Endothelial cell of umbilical vein (primary cell): ENCODE measurements around the gene TAF1L. TPM values are rescaled to one million over a fixed set of nuclear protein-coding genes. Genes with fewer than 3 reads are reported as not detected.

Source experiments
- BruUV-seq: library from RNA; stranded (reverse); fragments of 400-500 nt; replicated peaks from 2 replicates; lab custom pipeline; 2021; lab: Mats Ljungman, UMichigan
- CTCF ChIA-PET: fragments of 300-600, 350-600 bp; sonication (Branson Sonifier 250); formaldehyde crosslinking; loops from one replicate; lab custom pipeline; 2021; ENCODE audit warnings: antibody characterized with exemption, inconsistent platforms; lab: Charles Lee
- POLR2A ChIA-PET: fragments of 300-600, 350-600 bp; sonication (Branson Sonifier 250); formaldehyde crosslinking; loops from one replicate; lab custom pipeline; 2021; ENCODE audit warnings: antibody characterized with exemption, inconsistent platforms; lab: Charles Lee
- DNase-seq: peaks from one replicate; pipeline ENCODE4 v3.0.0-alpha.2; 2011; ENCODE audit warnings: low read depth, low spot score
- FAIRE-seq: peaks from 2 replicates; lab custom pipeline; 2011; peaks lifted over from hg19 to GRCh38; lab: Jason Lieb, UNC
- H2AFZ ChIP-seq: 2 replicates; pipeline ENCODE4 v1.6.0; 2012; ENCODE audit warnings: low read depth, low read length, control low read depth, inconsistent platforms
- H3K27ac ChIP-seq: 2 replicates; pipeline ENCODE4 v1.5.1; 2011; ENCODE audit warnings: low read depth, mild to moderate bottlenecking, control low read depth, low read length, moderate library complexity; ENCODE audit not compliant: insufficient read depth
- H3K27me3 ChIP-seq, 2 experiments: 2 replicates each; pipeline versions ENCODE4 v1.6.0 to v1.6.1; 2011; ENCODE audit warnings: low read length in 2 of 2, mixed read lengths in 1 of 2; ENCODE audit not compliant: control insufficient read depth in 2 of 2, insufficient read depth in 2 of 2
- H3K36me3 ChIP-seq, 2 experiments: 2 replicates in 1 of 2; 3 replicates in 1 of 2; pipeline ENCODE4 v1.5.1; 2011; ENCODE audit warnings: low read length in 2 of 2, mild to moderate bottlenecking in 1 of 2, moderate library complexity in 1 of 2; ENCODE audit not compliant: control insufficient read depth in 2 of 2, insufficient read depth in 2 of 2; ENCODE audit errors: extremely low read depth in 1 of 2
- H3K4me1 ChIP-seq: 3 replicates; pipeline ENCODE4 v1.5.1; 2011; ENCODE audit warnings: mild to moderate bottlenecking, low read length; ENCODE audit not compliant: control insufficient read depth, insufficient read depth; ENCODE audit errors: extremely low read depth
- H3K4me2 ChIP-seq: 2 replicates; pipeline ENCODE4 v1.6.1; 2011; ENCODE audit warnings: low read length, control low read depth, mixed read lengths; ENCODE audit not compliant: insufficient read depth
- H3K4me3 ChIP-seq, 3 experiments: fragments of 200-600 bp in 1 of 3; sonication (generic), shearing (Covaris generic) in 1 of 3; replicated peaks in 1 of 3; 2 replicates each; pipeline ENCODE4 v1.5.1; 2011 to 2016; ENCODE audit warnings: control low read depth in 3 of 3, low read length in 3 of 3, mild to moderate bottlenecking in 2 of 3, inconsistent platforms in 1 of 3, low read depth in 1 of 3, moderate library complexity in 1 of 3; ENCODE audit not compliant: insufficient read depth in 1 of 3
- H3K79me2 ChIP-seq: 2 replicates; pipeline ENCODE4 v1.6.0; 2012; ENCODE audit warnings: low read length, inconsistent platforms; ENCODE audit not compliant: control insufficient read depth, insufficient read depth
- H3K9ac ChIP-seq: replicated peaks from 2 replicates; pipeline ENCODE3; 2011; ENCODE audit warnings: low read length, control low read depth; ENCODE audit not compliant: insufficient read depth; ENCODE audit errors: extremely low read depth
- H3K9me1 ChIP-seq: replicated peaks from 3 replicates; pipeline ENCODE4 v1.6.0; 2011; ENCODE audit warnings: mild to moderate bottlenecking, low read length; ENCODE audit not compliant: control insufficient read depth, insufficient read depth; ENCODE audit errors: extremely low read depth
- H3K9me3 ChIP-seq: replicated peaks from 2 replicates; pipeline ENCODE4 v1.5.1; 2012; ENCODE audit warnings: low read length, inconsistent platforms; ENCODE audit not compliant: control insufficient read depth, insufficient read depth
- H4K20me1 ChIP-seq: replicated peaks from 2 replicates; pipeline ENCODE3; 2011; ENCODE audit warnings: mild to moderate bottlenecking, low read length; ENCODE audit not compliant: control insufficient read depth, insufficient read depth; ENCODE audit errors: extremely low read depth
- CTCF ChIP-seq, 2 donors: IDR thresholded peaks; 1 replicate in 1 of 2; 2 replicates in 1 of 2; pipeline ENCODE4 v1.5.1; 2011; ENCODE audit warnings: low read length in 2 of 2, mild to moderate bottlenecking in 2 of 2, moderate library complexity in 2 of 2, control low read depth in 1 of 2, inconsistent platforms in 1 of 2, low read depth in 1 of 2; ENCODE audit not compliant: insufficient read depth in 1 of 2; ENCODE audit errors: extremely low read depth in 1 of 2
- EZH2 ChIP-seq: IDR thresholded peaks from 2 replicates; pipeline ENCODE4 v1.6.1; 2012; ENCODE audit warnings: borderline replicate concordance, low read depth, mild to moderate bottlenecking, moderate library complexity, low read length, inconsistent platforms; ENCODE audit not compliant: severe bottlenecking
- FOS ChIP-seq: IDR thresholded peaks from 2 replicates; pipeline ENCODE4 v1.6.1; 2011; ENCODE audit warnings: mild to moderate bottlenecking, low read length, moderate library complexity, borderline replicate concordance; ENCODE audit not compliant: insufficient read depth
- GATA2 ChIP-seq: IDR thresholded peaks from 2 replicates; pipeline ENCODE4 v1.7.0; 2011; ENCODE audit warnings: low read depth, mild to moderate bottlenecking, moderate library complexity, mixed read lengths, low read length; ENCODE audit not compliant: insufficient read length, insufficient read depth
- JUN ChIP-seq: IDR thresholded peaks from 2 replicates; pipeline ENCODE4 v1.6.1; 2011; ENCODE audit warnings: borderline replicate concordance, low read depth; ENCODE audit not compliant: insufficient read length, insufficient read depth
- MAX ChIP-seq: IDR thresholded peaks from 2 replicates; pipeline ENCODE4 v1.6.1; 2011; ENCODE audit not compliant: insufficient read depth, insufficient read length
- MYC ChIP-seq: IDR thresholded peaks from one replicate; pipeline ENCODE4 v1.6.1; 2011; ENCODE audit warnings: mild to moderate bottlenecking, low read depth, low read length
- POLR2A ChIP-seq: IDR thresholded peaks from 2 replicates; pipeline ENCODE4 v1.6.1; 2012; ENCODE audit warnings: low read depth, mild to moderate bottlenecking, control low read depth, low read length
- POLR2AphosphoS5 ChIP-seq: IDR thresholded peaks from 2 replicates; pipeline ENCODE4 v1.6.1; 2012; ENCODE audit warnings: low read depth, mild to moderate bottlenecking, control low read depth, low read length, moderate library complexity; ENCODE audit not compliant: insufficient read depth
- dilution Hi-C: fragments of 300-500 bp; cut with MboI; formaldehyde crosslinking; loops from one replicate; pipeline ENCODE4 v1.15.0; 2019; ENCODE audit warnings: low sequenced_read_pairs; ENCODE audit not compliant: extremely low pct_ligation_motif_present
- intact Hi-C: fragments of 100-400 bp; cut with micrococcal nuclease; formaldehyde crosslinking; loops from one replicate; pipeline ENCODE4 v1.10.0; 2022
- polyA plus RNA-seq, 4 experiments: library from polyadenylated mRNA; depleted of rRNA in 3 of 4; stranded (reverse) in 3 of 4; unstranded in 1 of 4; fragments of >200 nt; gene quantifications; 2 replicates each; pipeline versions ENCODE4 v1.2.1 to v1.2.3, GENCODE V29; 2011 to 2012; ENCODE audit warnings: missing spikeins in 1 of 4
- total RNA-seq: library from RNA; stranded (reverse); gene quantifications from 2 replicates; pipeline ENCODE4 v1.2.3, GENCODE V29; 2021

Gene TAF1L
- total and polyA plus RNA-seq, 2 donors (not counting 3 experiments of a cell fraction or from before 2014, with no cell fraction given), result not detected

GRCh38 chr9:32677931-32678330 lies 42.5 kb upstream of the TAF1L start:
- Histone ChIP-seq H3K4me1 (no peaks in the 10 kb centered on the region), H3K27me3 (no peaks in the 10 kb centered on the region), H3K4me3 (no peak overlapping the region), H3K9me1 (no peaks in the 10 kb centered on the region), H2AFZ (no peak overlapping the region), H3K4me2 (no peak overlapping the region), H3K79me2 (no peaks in the 10 kb centered on the region), H3K9me3 (no peaks in the 10 kb centered on the region), H3K9ac (no peak overlapping the region), H3K27ac (no peak overlapping the region), H4K20me1 (no peaks in the 10 kb centered on the region), H3K36me3 (no peaks in the 10 kb centered on the region)
- ChIA-PET POLR2A (no interaction called here), CTCF (no interaction called here)
- dilution Hi-C loops, result no loop called here
- FAIRE-seq (no peak), DNase-seq (no peak)
- no TSS peak for BruUV-seq
- TF ChIP-seq POLR2A, result no peak
- no peak for TF ChIP-seq GATA2
- TF ChIP-seq POLR2AphosphoS5, result no peak
- no peak for TF ChIP-seq EZH2
- no peak for TF ChIP-seq JUN
- TF ChIP-seq MYC, result no peak
- no peak for TF ChIP-seq CTCF (IDR thresholded peaks at IDR 0.05; ENCODE audit: extremely low read depth in 1 of 2, insufficient read depth in 1 of 2, low read depth in 1 of 2, low read length in 2 of 2)
- TF ChIP-seq MAX, result no peak
- TF ChIP-seq FOS, result no peak
- intact Hi-C loops, result no loop called here
